Measurements from ENCODE around the gene ZNF750. TPM values are rescaled to one million over a fixed set of nuclear protein-coding genes. Genes with fewer than 3 reads are reported as not detected.

The ZNF750 gene
- polyA plus RNA-seq, 1 donor (not counting 4 experiments of a cell fraction or from before 2014, with no cell fraction given) = 5.5 TPM

GRCh38 chr17:82790391-82790790, 49.4 kb downstream of the ZNF750 start:
- dilution Hi-C loops (cut with MboI; ENCODE audit: extremely low pct_ligation_motif_present, low sequenced_read_pairs) = no loop called here
- Histone ChIP-seq H3K27ac (ENCODE audit: control insufficient read depth, insufficient read depth, low read length) (no peak overlapping the region), H3K36me3 (ENCODE audit: control insufficient read depth in 2 of 2, extremely low read depth in 1 of 2, insufficient read depth in 2 of 2, low read length in 2 of 2) (peaks cover 8 to 12% of the 10 kb centered on the region in 2 experiments), H3K9ac (ENCODE audit: control insufficient read depth, extremely low read depth, insufficient read depth, low read length) (no peak overlapping the region), H3K9me1 (ENCODE audit: control insufficient read depth, extremely low read depth, insufficient read depth, low read length) (peaks cover 3% of the 10 kb centered on the region), H3K27me3 (ENCODE audit: control insufficient read depth, extremely low read depth, insufficient read depth, low read length) (no peaks in the 10 kb centered on the region), H3K4me3 (ENCODE audit: control insufficient read depth in 2 of 3, extremely low read depth in 1 of 3, insufficient read depth in 2 of 3, low read depth in 1 of 3, low read length in 3 of 3) (no peak overlapping the region), H4K20me1 (ENCODE audit: control insufficient read depth, extremely low read depth, insufficient read depth, low read length) (peaks cover 17% of the 10 kb centered on the region), H3K79me2 (ENCODE audit: control insufficient read depth, insufficient read depth, low read length) (peaks cover 47% of the 10 kb centered on the region), H3K4me2 (ENCODE audit: control insufficient read depth, extremely low read depth, insufficient read depth, low read depth, low read length) (no peak overlapping the region), H3K9me3 (ENCODE audit: control insufficient read depth, low read depth, low read length) (no peaks in the 10 kb centered on the region), H3K4me1 (ENCODE audit: control insufficient read depth, extremely low read depth, insufficient read depth, low read length) (peaks cover 20% of the 10 kb centered on the region), H2AFZ (ENCODE audit: control insufficient read depth, low read length) (no peak overlapping the region)
- DNase-seq (ENCODE audit: low read depth, low spot score) (no peak), FAIRE-seq (no peak)
- TF ChIP-seq CTCF (optimal IDR thresholded peaks at IDR 0.05 in 1 of 3, IDR thresholded peaks at IDR 0.05 in 1 of 3, conservative IDR thresholded peaks at IDR 0.05 in 1 of 3; ENCODE audit: extremely low read depth in 1 of 3, insufficient read depth in 2 of 3, low read length in 3 of 3) (no peak), EZH2 (IDR thresholded peaks at IDR 0.05; ENCODE audit: low read length) (no peak)

- Histone ChIP-seq H3K4me1 (ENCODE audit: control insufficient read depth, extremely low read depth, insufficient read depth, low read length) (peaks cover 20% of the 10 kb centered on the region), H3K79me2 (ENCODE audit: control insufficient read depth, insufficient read depth, low read length) (peaks cover 44% of the 10 kb centered on the region), H4K20me1 (ENCODE audit: control insufficient read depth, extremely low read depth, insufficient read depth, low read length) (peaks cover 17% of the 10 kb centered on the region), H3K9me1 (ENCODE audit: control insufficient read depth, extremely low read depth, insufficient read depth, low read length) (peaks cover 3% of the 10 kb centered on the region), H3K27me3 (ENCODE audit: control insufficient read depth, extremely low read depth, insufficient read depth, low read length) (no peaks in the 10 kb centered on the region), H2AFZ (ENCODE audit: control insufficient read depth, low read length) (no peak overlapping the region), H3K27ac (ENCODE audit: control insufficient read depth, insufficient read depth, low read length) (no peak overlapping the region), H3K9ac (ENCODE audit: control insufficient read depth, extremely low read depth, insufficient read depth, low read length) (no peak overlapping the region), H3K4me3 (ENCODE audit: control insufficient read depth in 2 of 3, extremely low read depth in 1 of 3, insufficient read depth in 2 of 3, low read depth in 1 of 3, low read length in 3 of 3) (no peak overlapping the region), H3K9me3 (ENCODE audit: control insufficient read depth, low read depth, low read length) (no peaks in the 10 kb centered on the region), H3K36me3 (ENCODE audit: control insufficient read depth in 2 of 2, extremely low read depth in 1 of 2, insufficient read depth in 2 of 2, low read length in 2 of 2) (peaks cover 6 to 7% of the 10 kb centered on the region in 2 experiments), H3K4me2 (ENCODE audit: control insufficient read depth, extremely low read depth, insufficient read depth, low read depth, low read length) (no peak overlapping the region)
- FAIRE-seq (no peak), DNase-seq (ENCODE audit: low read depth, low spot score) (no peak)
- TF ChIP-seq CTCF (optimal IDR thresholded peaks at IDR 0.05 in 1 of 3, IDR thresholded peaks at IDR 0.05 in 1 of 3, conservative IDR thresholded peaks at IDR 0.05 in 1 of 3; ENCODE audit: extremely low read depth in 1 of 3, insufficient read depth in 2 of 3, low read length in 3 of 3) (no peak), EZH2 (IDR thresholded peaks at IDR 0.05; ENCODE audit: low read length) (no peak)
- dilution Hi-C loops (cut with MboI; ENCODE audit: extremely low pct_ligation_motif_present, low sequenced_read_pairs) = no loop called here
Observed at GRCh38 chr17:82789806-82790205, 50.0 kb downstream of the ZNF750 start.

All from keratinocyte (primary cell).